RWPE1 (cell line): ENCODE data around the gene NUB1.

Experiments used
- CTCF ChIA-PET: fragments of 350-600 bp; sonication (Branson Sonifier 250); formaldehyde crosslinking; extraction: SDS; loops from one replicate; lab custom pipeline; 2021; lab: Yijun Ruan, JAX
- POLR2A ChIA-PET: fragments of 400-600 bp; formaldehyde crosslinking; extraction: SDS; loops from one replicate; lab custom pipeline; 2020; ENCODE audit warnings: antibody characterized with exemption; ENCODE audit not compliant: low non-redundant PET; lab: Yijun Ruan, JAX
- DNase-seq: peaks from one replicate; pipeline ENCODE4 v3.0.0; 2012; ENCODE audit warnings: low spot score
- H3K27ac ChIP-seq: fragments of 450-650 bp; 2 replicates; pipeline ENCODE4 v1.5.1; 2017
- TF ChIP-seq, protein P1 (sequence below): fragments of 450-650 bp; conservative IDR thresholded peaks from 2 replicates; pipeline ENCODE4 v1.5.1; 2017; ENCODE audit warnings: low read depth, mild to moderate bottlenecking

Gene NUB1

DNA sequence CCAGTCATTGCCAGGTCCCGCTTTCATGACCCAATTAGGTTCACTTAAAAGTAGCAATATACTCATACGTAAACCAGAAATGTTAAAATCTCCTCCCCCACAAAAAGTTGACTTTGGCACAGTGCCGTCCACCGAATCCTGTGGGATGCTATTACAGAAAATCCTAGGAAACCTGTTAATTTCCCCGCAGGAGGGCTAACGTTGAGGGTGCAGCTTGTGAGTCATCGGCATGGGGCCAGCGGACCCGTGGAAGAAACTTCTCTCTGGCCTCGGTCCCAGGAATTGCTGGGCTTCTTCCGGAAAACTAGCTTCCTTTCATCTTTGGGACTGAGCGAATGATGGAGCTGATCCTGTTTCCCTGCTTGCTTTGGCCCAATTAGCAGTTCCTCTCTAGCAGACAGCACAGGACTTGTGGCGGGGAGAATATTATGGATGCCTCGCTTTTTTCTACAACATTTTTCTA lies 84.9 kb downstream of the NUB1 start:
- POLR2A ChIA-PET: no interaction called here
- CTCF ChIA-PET: no interaction called here
- peak overlapping the region; percentile 49 for H3K27ac ChIP-seq
- peak; percentile 64 for DNase-seq
- TF ChIP-seq, protein P1, sequence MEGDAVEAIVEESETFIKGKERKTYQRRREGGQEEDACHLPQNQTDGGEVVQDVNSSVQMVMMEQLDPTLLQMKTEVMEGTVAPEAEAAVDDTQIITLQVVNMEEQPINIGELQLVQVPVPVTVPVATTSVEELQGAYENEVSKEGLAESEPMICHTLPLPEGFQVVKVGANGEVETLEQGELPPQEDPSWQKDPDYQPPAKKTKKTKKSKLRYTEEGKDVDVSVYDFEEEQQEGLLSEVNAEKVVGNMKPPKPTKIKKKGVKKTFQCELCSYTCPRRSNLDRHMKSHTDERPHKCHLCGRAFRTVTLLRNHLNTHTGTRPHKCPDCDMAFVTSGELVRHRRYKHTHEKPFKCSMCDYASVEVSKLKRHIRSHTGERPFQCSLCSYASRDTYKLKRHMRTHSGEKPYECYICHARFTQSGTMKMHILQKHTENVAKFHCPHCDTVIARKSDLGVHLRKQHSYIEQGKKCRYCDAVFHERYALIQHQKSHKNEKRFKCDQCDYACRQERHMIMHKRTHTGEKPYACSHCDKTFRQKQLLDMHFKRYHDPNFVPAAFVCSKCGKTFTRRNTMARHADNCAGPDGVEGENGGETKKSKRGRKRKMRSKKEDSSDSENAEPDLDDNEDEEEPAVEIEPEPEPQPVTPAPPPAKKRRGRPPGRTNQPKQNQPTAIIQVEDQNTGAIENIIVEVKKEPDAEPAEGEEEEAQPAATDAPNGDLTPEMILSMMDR: no peak

DNA sequence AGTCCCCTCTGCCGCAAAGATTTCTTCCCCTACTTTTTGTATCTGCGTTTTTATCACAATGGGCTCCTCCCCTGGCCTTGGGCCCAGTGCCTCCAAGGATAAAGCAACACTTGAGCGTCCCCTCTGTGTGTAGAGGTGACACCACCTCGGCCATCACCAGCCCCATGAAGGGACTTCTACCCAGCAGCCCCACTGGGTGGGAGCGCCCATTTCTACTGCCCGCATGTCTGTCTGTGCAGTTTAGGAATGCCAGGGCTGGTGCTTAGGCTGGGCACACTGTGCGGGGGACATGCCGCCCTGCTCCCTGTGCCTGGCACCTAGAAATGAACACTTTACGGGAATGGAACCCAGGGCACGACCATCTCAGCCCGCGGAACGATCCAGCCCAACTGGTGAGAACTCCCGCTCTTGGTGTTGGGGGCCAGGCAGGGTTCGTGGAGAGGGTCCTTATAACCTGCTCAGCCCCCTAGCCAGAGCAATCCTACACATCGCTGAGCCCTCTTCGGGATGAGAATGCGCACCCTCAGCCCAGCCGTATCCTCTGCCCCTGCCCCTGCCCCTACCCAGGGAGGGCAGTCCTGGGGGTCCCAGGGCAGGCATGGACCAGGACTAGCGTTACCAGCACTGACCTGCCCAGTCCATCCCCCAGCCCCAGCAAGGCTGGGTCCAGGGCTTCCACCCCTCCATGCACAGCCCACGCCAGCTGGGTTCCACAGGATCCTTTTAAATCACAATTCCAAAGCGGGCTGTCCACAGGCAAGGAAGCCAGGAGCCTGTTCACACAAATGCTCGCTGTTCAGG lies 85.5 kb downstream of the NUB1 start:
- peak overlapping the region; percentile 49 for H3K27ac ChIP-seq
- ChIA-PET CTCF (no interaction called here), POLR2A (no interaction called here)
- DNase-seq: no peak
- TF ChIP-seq, protein P1: no peak

DNA sequence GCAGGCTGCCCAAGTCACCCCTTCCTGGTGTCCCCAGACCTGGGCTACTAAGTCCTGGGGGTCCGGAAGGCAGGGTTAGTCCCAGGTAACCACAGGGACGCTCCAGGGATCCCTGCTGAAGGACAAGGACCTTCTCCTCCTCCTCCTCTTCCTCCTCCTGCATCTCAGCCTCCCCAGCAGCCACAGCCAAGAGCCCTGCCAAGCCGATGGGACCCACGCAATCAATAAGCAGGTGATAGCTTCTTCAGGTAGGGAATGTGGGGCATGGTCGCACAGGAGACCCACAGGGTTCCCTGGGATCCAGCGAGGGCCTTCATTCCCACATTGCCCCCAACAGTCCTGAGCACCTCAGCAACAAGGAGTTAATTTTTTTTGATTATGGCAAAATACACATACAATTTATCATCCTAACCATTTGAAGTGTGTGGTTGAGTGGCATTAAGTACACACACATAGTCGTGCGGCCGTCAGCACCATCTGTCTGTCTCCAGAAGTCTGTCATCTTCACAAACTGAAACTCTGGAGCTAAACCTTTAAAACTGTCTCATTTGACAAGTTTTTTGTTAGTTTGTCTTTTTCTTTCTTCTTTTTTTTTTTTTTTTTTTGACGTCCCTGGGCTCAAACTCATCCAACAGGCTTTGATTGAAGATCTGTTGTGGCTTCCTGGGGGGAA lies 86.2 kb downstream of the NUB1 start:
- no peak overlapping the region for H3K27ac ChIP-seq
- TF ChIP-seq, protein P1: no peak
- POLR2A ChIA-PET: no interaction called here
- CTCF ChIA-PET: no interaction called here
- no peak for DNase-seq
